Measurements from ENCODE around the gene TLR2.

DNA sequence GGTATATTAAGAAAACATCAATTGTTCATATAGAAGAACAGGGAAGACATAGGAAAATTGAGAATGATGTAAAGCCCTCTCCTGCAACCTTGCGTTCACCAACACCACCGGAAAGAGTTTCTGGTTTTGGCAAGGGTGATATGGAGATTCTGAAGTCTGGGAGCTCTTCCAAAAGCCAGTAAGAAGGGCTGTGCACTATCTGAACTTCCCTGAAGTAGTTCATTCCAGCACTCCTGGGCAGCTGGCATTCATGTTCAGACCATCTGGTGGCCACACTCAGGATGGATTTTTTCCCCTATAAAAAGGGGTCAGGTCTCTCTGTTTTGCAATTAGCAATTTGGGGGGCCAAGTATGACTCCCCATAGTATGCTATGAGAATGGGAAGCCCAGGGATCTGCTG is 15.4 kb upstream of the TLR2 start:
- TF ChIP-seq CTCF (IDR thresholded peaks at IDR 0.05) (no peak), EP300 (IDR thresholded peaks at IDR 0.05) (no peak), POLR2A (IDR thresholded peaks at IDR 0.05) (no peak), POLR2AphosphoS5 (IDR thresholded peaks at IDR 0.05) (no peak)
